Superior temporal gyrus (tissue), 1 donor: ENCODE results near the gene PHLPP1.
A peak's percentile ranks its signal among the peaks of the same experiment; 100 is the strongest.

Experiments
- DNase-seq: peaks from one replicate; pipeline ENCODE4 v3.0.0-alpha.2; 2016; ENCODE audit errors: extremely low spot score

The PHLPP1 gene

GRCh38 chr18:62942578-62942977 is 227.2 kb downstream of the PHLPP1 start:
- DNase-seq, result no peak

GRCh38 chr18:62944454-62944853 is 229.1 kb downstream of the PHLPP1 start:
- DNase-seq, result no peak

GRCh38 chr18:62948788-62949187 is 233.4 kb downstream of the PHLPP1 start:
- no peak for DNase-seq

- DNase-seq, result no peak
Observed at GRCh38 chr18:62950246-62950645, 234.9 kb downstream of the PHLPP1 start.

- no peak for DNase-seq
Observed at GRCh38 chr18:62952807-62953206, 237.5 kb downstream of the PHLPP1 start.

- DNase-seq, result no peak
Observed at GRCh38 chr18:62953663-62954062, 238.3 kb downstream of the PHLPP1 start.

GRCh38 chr18:62954366-62954765 is 239.0 kb downstream of the PHLPP1 start:
- DNase-seq, result peak; percentile 33

GRCh38 chr18:62957885-62958472 is 242.6 kb downstream of the PHLPP1 start:
- no peak for DNase-seq

- no peak for DNase-seq
Observed at GRCh38 chr18:62959481-62959880, 244.1 kb downstream of the PHLPP1 start.

- DNase-seq, result peak; percentile 76
Observed at GRCh38 chr18:62963507-62963906, 248.2 kb downstream of the PHLPP1 start.

- peak; percentile 85 for DNase-seq
Observed at GRCh38 chr18:62964432-62964831, 249.1 kb downstream of the PHLPP1 start.

GRCh38 chr18:62967089-62967488 is 251.7 kb downstream of the PHLPP1 start:
- no peak for DNase-seq

- peak; percentile 28 for DNase-seq
Observed at GRCh38 chr18:62973689-62974088, 258.3 kb downstream of the PHLPP1 start.

GRCh38 chr18:62974388-62974787 is 259.0 kb downstream of the PHLPP1 start:
- DNase-seq, result peak; percentile 70

- peak; percentile 55 for DNase-seq
Observed at GRCh38 chr18:62974928-62975675, 259.8 kb downstream of the PHLPP1 start.

- no peak for DNase-seq
Observed at GRCh38 chr18:62975785-62976184, 260.4 kb downstream of the PHLPP1 start.

- peak; percentile 49 for DNase-seq
Observed at GRCh38 chr18:62976227-62976626, 260.9 kb downstream of the PHLPP1 start.

GRCh38 chr18:62977512-62977911 is 262.2 kb downstream of the PHLPP1 start:
- peak; percentile 53 for DNase-seq

GRCh38 chr18:62978251-62979049 is 263.1 kb downstream of the PHLPP1 start:
- no peak for DNase-seq

- DNase-seq, result peak; percentile 89
Observed at GRCh38 chr18:62979176-62979575, 263.8 kb downstream of the PHLPP1 start.

GRCh38 chr18:62979900-62980299 is 264.6 kb downstream of the PHLPP1 start:
- DNase-seq, result peak; percentile 58

GRCh38 chr18:62981566-62981965 is 266.2 kb downstream of the PHLPP1 start:
- no peak for DNase-seq
